Retinal pigment epithelial cell (primary cell): Measurements from ENCODE around the gene TRIP6.

Experiments
- DNase-seq: peaks from one replicate; pipeline ENCODE4 v3.0.0-alpha.2; 2010; ENCODE audit warnings: low read depth
- H3K4me3 ChIP-seq: 2 replicates; pipeline ENCODE4 v1.5.1; 2011; ENCODE audit warnings: mild to moderate bottlenecking, low read length, control low read depth, moderate library complexity
- CTCF ChIP-seq: conservative IDR thresholded peaks from 2 replicates; pipeline ENCODE4 v1.5.1; 2011; ENCODE audit warnings: low read depth, low read length, control low read depth, inconsistent platforms

The TRIP6 gene

GRCh38 chr7:100874577-100875355, 7.6 kb downstream of the TRIP6 start, which contains the start of gene SRRT:
SRRT (plus strand) TSS chr7:100875103; CDS start chr7:100875591, 488 bp downstream.
- DNase-seq: peak; percentile 90
- peak; percentile 20 for TF ChIP-seq CTCF
- peak within 1 kb of the TSS; percentile 90 for H3K4me3 ChIP-seq

GRCh38 chr7:100875356-100875751, 8.2 kb downstream of the TRIP6 start:
- TF ChIP-seq CTCF: no peak
- peak overlapping the region; percentile 90 for H3K4me3 ChIP-seq
- no peak for DNase-seq

GRCh38 chr7:100878013-100878412, 10.8 kb downstream of the TRIP6 start:
- H3K4me3 ChIP-seq: no peak overlapping the region
- no peak for TF ChIP-seq CTCF
- DNase-seq: no peak

- no peak for DNase-seq
- no peak overlapping the region for H3K4me3 ChIP-seq
- TF ChIP-seq CTCF: no peak
Measured at GRCh38 chr7:100878685-100879084, 11.5 kb downstream of the TRIP6 start.

GRCh38 chr7:100879685-100880261, 12.6 kb downstream of the TRIP6 start:
- H3K4me3 ChIP-seq: no peak overlapping the region
- DNase-seq: no peak
- no peak for TF ChIP-seq CTCF

GRCh38 chr7:100880645-100881044, 13.5 kb downstream of the TRIP6 start:
- TF ChIP-seq CTCF: no peak
- no peak overlapping the region for H3K4me3 ChIP-seq
- DNase-seq: no peak

GRCh38 chr7:100881136-100881535, 13.9 kb downstream of the TRIP6 start:
- no peak for DNase-seq
- no peak overlapping the region for H3K4me3 ChIP-seq
- TF ChIP-seq CTCF: no peak
